Bone marrow (tissue), 2 donors: Measurements from ENCODE around the gene MPV17.
"Not testable (repeated sequence)": the region's sequence is repeated elsewhere in the genome, so short reads cannot be mapped to it uniquely, and the experiment has no call there.

Experiments used
- DNase-seq, 2 donors: peaks; one replicate each; lab custom pipeline; 2025; lab: John Stamatoyannopoulos, UW

The MPV17 gene, protein sequence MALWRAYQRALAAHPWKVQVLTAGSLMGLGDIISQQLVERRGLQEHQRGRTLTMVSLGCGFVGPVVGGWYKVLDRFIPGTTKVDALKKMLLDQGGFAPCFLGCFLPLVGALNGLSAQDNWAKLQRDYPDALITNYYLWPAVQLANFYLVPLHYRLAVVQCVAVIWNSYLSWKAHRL

GRCh38 chr2:27322766-27323595 lies at the start of gene MPV17:
Gene MPV17 (minus strand): TSS chr2:27323097. CDS start chr2:27322517, 580 bp downstream.
- DNase-seq = peak; percentile 62 to 71

GRCh38 chr2:27370816-27371620 lies 48.1 kb upstream of the MPV17 start:
- peak; percentile 32 to 48 for DNase-seq

DNA sequence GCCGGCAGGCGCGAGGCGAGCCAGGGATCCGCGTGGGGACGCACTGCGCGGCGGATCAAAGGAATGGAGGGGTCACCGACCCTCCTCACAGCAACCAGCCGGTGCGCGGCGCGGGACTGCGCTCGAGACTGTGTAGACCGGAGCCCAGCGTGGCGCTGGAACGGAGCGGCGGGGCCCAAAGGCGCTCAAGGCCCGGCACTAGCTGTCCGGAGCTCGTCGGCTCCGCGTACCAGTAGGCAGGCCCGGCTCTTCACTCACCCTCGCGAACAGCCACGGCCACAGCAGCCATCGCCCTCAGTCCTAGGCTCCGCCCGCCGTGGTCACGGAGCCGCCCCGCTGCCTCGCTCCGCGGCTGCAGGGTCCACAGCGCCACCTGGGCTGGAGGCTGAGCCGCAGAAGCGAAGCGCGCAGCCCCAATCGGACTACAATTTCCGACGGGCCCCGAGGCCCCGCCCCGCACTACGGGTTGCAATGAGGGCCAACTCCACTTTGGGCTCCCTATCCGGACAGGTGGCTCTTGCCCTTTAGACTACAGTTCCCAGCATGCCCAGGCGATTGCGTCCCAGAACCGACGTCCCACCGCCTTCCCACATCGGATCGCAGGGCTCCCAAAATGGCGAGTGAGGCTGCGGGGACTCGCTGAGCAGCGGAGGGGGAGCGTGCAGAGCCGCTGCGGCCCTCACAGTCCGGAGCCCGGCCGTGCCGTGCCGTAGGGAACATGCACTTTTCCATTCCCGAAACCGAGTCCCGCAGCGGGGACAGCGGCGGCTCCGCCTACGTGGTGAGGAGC lies 47.3 kb upstream of the MPV17 start, which contains the start of the genes EIF2B4 and SNX17:
Gene EIF2B4, minus strand, starts transcription at position 313 of the 790 bp plus-strand sequence. Its CDS starts 24 bp downstream, at position 289.
Gene SNX17, plus strand, starts transcription at position 591 of the 790 bp plus-strand sequence. Its CDS starts 128 bp downstream, at position 719.
- DNase-seq = peak; percentile 93 to 98

GRCh38 chr2:27369471-27370025 lies 46.7 kb upstream of the MPV17 start:
- no peak for DNase-seq

GRCh38 chr2:27363933-27364332 lies 41.0 kb upstream of the MPV17 start:
- DNase-seq = no peak

- DNase-seq = no peak
Observed at GRCh38 chr2:27362678-27363420, 40.0 kb upstream of the MPV17 start.

DNA sequence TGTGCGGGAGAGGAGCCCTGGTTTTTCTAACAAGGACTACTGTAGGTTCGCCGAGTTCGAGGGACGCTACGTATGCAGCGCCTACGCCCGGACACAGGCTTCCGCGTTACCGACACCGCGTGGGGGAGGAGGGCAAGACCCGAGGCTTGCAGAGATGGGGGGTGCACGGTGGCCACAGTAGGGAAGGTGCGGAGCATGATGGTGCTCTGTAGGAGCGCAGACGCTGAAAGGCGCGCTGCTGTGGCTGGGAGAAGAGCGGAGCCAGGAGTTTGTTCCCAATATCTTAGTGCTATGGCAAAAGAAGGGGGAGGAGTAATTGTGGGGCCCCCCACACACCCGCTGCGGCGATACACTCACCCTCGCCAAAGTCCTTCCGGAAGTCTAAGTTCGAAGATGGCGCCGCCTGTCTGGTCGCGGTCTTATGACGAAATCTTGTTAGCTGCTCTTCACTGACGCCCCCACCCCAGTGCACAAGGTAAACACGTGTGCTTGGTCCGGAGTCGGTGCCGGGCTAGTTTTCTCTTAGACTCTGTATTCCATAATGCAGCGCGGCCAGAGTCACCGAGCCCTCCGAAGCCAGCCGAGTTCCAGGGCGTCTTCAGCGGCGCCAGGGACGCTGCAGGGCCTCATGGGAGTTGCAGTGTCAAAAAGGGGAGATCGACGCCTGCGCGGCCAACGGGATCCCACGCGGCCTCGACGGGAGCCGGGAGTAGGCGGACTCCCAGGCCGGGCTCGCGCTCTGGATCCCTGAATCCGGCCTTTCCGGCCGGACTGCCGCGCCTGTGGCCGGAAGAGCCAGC lies 33.7 kb upstream of the MPV17 start, which contains the start of gene GTF3C2:
Gene GTF3C2, minus strand, starts transcription at position 383 of the 800 bp plus-strand sequence. CDS start 13,210 bp downstream, outside the sequence.
- DNase-seq = peak; percentile 89 to 97

DNA sequence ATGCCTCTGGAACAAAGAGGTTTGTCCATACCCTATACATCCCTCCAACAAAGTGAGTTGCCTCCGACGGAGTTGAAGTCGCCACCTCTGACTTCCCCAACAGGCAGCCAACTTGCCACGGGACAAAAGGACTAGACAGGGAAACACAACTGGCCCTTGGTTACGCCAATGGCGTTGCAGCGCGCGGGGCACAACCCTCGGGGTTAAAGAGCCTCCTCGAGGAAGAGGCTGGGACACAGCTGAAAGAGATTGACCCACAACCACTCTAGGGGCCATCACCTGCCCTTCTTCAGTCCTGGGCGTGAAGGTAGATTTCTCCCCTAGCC lies 33.1 kb upstream of the MPV17 start:
- DNase-seq = peak; percentile 56 to 89

DNA sequence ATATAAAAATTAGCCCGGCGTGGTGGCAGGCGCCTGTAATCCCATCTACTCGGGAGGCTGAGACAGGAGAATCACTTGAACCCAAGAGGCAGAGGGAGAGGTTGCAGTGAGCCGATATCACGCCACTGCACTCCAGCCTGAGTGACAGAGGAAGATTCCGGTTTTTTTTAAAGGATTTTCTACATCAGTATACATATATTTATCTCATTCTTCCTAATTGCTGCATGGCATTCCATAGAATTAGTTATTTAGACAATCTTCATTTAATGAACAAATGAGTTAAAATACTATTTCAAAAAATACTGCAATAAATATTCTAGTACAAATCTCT lies 31.7 kb upstream of the MPV17 start:
- DNase-seq = no peak

- no peak for DNase-seq
Observed at GRCh38 chr2:27353762-27354596, 31.1 kb upstream of the MPV17 start.

GRCh38 chr2:27353386-27353761 lies 30.5 kb upstream of the MPV17 start:
- DNase-seq = not testable (repeated sequence)

DNA sequence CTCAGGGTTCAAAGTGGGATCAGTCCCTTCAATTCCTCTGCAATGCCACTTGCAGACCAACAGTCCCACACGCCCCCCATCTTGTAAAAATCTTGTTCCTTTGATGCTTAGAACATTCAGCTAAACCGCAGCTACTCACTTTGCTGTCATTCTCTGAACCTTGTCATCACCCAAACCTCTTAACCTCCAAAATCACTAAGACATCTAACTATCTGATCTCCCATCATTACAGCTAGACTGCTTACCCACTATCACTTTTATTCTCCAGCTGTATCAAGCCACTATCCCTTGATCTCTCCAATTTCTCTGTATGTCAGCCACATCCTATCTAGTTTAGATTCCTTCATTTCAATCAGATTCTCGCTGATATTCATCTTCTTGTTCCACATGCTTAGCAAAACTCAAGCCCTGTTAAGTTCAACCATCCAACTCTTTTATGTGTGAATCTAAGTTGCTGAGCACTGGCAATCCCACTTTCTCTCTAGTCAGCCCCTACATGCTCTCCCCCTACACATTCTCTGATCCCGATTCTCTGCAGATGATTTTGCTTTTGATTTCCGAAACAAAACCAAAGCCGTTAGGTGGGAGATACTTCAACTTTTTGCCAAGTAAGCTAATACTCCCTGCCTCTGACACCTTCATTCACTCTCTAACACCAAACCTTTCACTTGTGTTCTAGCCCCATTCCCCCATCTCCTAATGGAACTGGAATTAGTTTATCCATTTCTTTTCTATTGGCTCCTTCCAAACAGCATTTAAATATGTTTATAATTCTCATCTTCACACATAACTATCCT lies 29.1 kb upstream of the MPV17 start:
- DNase-seq = no peak

DNA sequence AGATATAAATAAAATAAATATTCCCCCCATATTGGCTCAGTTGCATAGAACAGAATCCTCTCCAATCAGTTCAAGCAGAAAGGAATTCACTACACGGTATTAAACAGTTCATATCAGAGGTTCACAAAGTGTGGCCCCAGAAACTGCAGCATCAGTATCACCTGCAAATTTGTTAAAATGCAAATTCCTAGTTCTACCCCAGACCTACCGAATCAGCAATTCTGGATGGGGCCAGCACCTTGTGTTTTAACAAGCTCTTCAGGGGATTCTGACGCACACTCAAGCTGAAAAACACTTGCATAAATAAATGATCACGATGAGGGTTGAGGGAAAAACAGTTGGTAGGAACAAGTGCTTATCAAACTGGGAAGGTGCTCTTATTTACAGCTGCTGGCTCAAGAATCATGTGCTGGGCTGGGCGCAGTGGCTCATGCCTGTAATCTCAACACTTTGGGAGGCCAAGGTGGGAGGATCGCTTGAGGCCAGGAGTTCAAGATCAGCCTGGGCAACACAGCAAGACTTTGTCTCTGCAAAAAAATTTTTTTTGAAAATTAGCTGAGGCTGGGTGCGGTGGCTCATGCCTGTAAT lies 27.3 kb upstream of the MPV17 start:
- no peak for DNase-seq

- no peak for DNase-seq
Observed at GRCh38 chr2:27347641-27348040, 24.7 kb upstream of the MPV17 start.

- no peak for DNase-seq
Observed at GRCh38 chr2:27336173-27336572, 13.3 kb upstream of the MPV17 start.

GRCh38 chr2:27335311-27335710 lies 12.4 kb upstream of the MPV17 start:
- DNase-seq = no peak

- DNase-seq = no peak
Observed at GRCh38 chr2:27324720-27325119, 1.8 kb upstream of the MPV17 start.
